Left renal cortex interstitium (tissue), 4 donors: Measurements from ENCODE around the gene AIFM3. TPM values are rescaled to one million over a fixed set of nuclear protein-coding genes. Genes with fewer than 3 reads are reported as not detected.
"Not testable (repeated sequence)": the region's sequence is repeated elsewhere in the genome, so short reads cannot be mapped to it uniquely, and the experiment has no call there.

Source experiments
- DNase-seq, 4 donors: peaks; one replicate each; pipeline ENCODE4 v3.0.0-alpha.2; 2013; ENCODE audit warnings: low read depth in 4 of 4, low spot score in 2 of 4, missing footprints in 1 of 4
- polyA plus RNA-seq, 4 donors: library from polyadenylated mRNA; unstranded; fragments of 120-200 nt; gene quantifications; one replicate each; pipeline ENCODE4 v1.2.1, GENCODE V29; 2013; ENCODE audit not compliant: insufficient read length in 4 of 4

Gene AIFM3, protein sequence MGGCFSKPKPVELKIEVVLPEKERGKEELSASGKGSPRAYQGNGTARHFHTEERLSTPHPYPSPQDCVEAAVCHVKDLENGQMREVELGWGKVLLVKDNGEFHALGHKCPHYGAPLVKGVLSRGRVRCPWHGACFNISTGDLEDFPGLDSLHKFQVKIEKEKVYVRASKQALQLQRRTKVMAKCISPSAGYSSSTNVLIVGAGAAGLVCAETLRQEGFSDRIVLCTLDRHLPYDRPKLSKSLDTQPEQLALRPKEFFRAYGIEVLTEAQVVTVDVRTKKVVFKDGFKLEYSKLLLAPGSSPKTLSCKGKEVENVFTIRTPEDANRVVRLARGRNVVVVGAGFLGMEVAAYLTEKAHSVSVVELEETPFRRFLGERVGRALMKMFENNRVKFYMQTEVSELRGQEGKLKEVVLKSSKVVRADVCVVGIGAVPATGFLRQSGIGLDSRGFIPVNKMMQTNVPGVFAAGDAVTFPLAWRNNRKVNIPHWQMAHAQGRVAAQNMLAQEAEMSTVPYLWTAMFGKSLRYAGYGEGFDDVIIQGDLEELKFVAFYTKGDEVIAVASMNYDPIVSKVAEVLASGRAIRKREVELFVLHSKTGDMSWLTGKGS
- 1 to 10 TPM in 1 of 4 donors, under 1 TPM in 3; 0.54 to 1.3 (median 0.85) TPM for polyA plus RNA-seq

DNA sequence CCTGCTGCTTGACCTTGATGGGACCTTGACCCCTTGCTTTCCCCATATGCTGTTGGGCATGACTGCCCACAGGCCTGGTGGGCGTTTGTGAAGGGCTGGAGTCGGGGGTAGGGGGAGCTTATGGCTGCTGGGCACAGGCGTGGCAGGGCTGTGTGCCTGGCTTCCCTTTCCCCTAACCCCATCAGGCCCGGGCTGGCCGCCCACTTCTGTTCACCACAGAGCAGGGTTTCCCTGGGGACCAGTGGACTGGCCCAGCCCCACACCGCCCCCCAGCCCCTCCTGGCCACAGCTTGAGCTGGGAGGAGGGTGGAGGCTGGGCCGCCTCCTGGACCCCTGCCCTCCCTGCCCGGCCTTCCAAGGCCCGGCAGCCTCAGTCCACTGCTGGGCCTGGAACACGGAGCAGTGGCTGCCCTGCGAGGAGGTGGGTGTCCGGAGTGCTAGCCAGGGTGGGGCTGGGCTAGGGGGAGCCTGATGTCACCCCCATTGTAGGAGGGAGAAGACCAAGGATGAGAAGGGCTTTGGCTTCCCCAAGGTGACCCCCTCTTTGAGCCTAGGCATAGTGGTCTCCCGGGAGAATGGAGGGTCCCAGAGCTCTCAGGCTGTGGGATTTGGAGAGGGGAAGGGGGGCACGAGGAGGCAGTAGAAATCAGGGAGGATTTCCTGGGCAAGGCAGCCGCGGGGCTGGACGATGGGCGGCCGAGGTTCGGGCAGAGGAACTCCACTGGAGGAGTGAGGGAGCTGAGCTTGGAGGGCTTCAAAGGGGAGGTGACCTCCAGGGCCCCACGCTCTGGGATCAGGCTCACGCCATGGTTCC, at the start of gene AIFM3:
Gene AIFM3, plus strand, starts transcription at position 373 of the 814 bp plus-strand sequence. CDS start 690 bp downstream, outside the sequence.
- DNase-seq: no peak

DNA sequence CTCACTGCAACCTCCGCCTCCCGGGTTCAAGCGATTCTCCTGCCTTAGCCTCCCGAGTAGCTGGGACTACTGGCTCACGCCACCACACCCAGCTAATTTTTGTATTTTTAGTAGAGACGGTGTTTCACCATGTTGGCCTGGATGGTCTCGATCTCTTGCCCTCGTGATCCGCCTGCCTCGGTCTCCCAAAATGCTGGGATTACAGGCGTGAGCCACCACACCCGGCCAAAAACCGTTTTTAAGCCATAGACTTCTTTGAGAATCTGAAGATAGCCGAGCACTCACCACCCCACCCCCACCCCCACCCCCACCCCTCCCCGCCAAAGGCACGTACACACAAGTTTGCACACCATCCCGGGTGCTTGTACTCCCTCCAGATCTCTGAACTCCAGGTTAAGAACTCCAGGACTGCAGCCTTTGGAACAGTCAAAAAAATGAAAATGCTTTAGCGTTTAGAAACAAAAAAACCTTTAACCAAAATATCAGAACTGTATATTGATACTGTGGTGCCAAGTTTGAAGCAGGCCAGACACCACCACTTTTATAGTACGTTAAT, 48.3 kb upstream of the AIFM3 start:
- DNase-seq: no peak

DNA sequence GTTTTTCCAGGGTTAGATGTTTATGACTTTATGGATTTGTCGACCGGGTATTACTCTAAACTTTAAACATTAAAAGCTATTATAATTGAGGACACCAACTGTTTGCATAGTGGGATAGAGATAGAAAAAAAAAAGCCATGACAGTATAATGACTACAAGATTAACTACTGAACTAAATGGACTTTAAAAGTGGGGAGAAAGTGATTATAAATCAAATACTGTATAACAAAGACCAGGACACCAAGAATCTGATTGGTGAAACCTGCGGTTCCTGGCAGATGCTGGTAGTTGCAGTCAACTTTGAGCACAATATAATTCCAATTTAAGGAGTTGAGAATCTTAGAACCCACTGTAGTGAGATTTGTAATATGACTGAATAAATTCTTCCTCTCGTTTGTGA, 47.3 kb upstream of the AIFM3 start:
- DNase-seq: no peak

DNA sequence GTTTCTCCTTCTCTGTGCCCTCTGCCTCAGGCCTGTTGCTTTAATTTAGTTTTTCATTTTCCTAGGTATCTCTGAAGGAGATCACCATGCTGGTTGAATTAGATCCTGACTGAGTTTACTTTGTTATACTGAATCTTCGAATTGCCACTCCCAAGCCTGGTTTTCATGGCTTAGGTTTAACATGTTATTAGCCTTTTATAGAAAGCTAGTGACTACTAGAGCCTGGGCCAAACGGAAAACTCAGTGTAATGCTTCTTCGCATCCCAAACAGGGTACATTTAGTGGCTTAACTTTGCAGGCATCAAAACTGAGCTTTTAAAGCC, 46.2 kb upstream of the AIFM3 start:
- DNase-seq: no peak

DNA sequence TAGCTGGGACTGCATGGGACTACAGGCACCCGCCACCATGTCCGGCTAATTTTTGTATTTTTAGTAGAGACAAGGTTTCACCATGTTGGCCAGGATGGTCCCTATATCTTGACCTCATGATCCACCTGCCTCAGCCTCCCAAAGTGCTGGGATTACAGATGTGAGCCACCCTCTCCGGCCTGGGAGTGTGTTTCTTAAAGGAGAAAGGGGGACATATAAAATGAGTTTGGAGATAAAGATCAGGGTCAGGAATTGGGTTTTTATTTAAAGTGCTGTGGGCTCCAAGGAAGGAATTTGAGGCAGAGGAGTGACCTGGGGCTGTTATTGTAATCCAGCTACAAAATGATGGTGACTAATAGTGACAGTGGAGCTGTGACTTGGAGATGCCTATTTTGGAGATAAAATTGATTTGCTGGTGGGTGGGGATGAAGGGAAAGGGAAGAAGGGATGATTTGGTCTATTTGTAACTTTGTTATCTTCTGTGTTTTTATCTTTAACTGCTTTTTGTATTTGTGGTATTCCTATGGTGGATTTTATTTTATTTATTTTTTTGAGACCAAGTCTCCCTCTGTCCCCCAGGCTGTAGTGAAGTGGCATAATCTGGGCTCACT, 44.8 kb upstream of the AIFM3 start:
- DNase-seq: no peak

DNA sequence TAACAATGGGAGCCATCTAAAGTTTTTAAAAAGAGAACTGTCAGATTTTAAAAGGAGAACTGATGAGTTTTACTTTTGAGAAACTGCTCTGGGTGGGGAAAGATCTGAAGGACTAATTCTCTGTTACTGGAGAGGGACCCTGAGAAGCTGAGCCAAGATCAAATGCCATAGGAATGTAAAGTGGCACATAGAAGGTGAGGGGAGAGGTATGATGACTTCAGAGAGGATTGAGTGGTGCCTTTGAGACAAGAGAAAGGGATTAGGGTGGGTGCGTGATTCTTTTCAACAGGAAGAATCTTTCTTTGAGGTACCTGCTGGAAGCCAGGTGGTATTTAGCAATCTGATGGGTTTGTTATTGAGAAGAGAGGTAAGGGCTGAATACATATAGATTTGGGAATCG, 40.8 kb upstream of the AIFM3 start:
- no peak for DNase-seq

DNA sequence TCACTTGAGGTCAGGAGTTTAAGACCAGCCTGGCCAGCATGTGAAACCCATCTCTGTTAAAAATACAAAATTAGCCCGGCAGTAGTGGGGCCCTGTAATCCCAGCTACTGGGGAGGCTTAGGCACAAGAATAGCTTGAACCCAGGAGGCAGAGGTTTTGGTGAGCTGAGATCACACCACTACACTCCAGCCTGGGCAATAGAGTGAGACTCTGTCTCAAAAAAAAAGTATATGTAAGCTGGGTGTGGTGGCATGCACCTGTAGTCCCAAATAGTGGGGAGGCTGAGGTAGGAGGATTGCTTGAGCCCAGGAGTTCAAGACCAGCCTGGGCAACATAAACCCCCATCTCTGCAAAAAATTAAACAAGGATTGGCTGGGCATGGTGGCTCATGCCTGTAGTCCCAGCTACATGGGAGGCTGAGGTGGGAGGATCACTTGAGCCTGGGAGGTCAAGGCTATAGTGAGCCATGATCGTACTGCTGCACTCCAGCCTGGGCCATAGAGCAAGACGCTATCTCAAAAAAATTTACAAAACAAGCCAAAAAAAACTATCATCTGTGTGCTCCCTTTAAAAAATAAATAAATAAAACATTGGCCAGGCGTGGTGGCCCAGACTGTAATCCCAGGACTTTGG, 39.0 kb upstream of the AIFM3 start:
- DNase-seq: no peak

DNA sequence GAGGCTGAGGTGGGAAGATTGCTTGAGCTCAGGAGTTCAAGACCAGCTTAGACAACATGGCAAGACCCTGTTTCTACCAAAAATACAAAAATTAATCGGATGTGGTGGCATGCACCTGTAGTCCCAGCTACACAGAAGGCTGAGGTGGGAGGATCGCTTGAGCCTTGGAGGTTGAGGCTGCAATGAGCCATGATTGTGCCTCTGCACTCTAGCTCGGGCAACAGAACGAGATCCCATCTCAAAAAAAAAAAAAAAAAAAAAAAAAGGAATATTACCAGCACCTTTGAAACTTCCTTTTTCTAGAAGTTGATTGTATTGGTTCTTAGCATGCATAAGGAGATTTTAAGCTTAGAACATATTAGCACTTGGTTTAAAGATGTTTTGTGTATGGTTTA, 38.5 kb upstream of the AIFM3 start:
- no peak for DNase-seq

DNA sequence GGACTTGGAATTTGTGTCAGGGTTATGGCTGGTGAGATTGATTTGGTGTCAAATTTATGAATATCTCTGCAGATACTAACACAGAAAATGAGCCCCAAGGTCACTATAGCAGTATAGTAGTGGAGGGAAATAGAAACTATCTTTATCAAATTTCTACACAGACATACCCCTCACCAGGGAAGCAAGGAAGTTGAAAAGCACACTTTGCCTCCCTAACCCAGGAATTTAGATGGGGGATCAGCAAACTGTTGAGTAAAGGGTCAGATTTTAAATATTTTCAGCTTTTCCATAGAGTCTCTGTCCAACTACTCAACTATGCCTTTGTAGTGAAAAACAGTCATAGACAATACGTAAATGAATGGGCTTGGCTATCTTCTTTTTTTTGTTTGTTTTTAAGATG, 37.1 kb upstream of the AIFM3 start:
- no peak for DNase-seq

DNA sequence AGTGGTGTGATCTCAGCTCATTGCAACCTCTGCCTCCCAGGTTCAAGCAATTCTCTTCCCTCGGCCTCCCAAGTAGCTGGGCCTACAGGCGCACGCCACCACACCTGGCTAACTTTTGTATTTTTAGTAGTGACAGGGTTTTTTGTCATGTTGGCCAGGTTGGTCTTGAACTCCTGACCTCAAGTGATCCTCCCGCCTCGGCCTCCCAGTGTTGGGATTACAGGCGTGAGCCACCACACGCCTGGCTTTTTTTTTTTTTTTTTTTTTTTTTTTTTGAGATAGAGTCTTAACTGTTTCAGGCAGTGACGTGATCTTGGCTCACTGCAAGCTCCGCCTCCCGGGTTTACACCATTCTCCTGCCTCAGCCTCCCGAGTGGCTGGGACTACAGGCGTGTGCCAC, 36.6 kb upstream of the AIFM3 start:
- not testable (repeated sequence) for DNase-seq

DNA sequence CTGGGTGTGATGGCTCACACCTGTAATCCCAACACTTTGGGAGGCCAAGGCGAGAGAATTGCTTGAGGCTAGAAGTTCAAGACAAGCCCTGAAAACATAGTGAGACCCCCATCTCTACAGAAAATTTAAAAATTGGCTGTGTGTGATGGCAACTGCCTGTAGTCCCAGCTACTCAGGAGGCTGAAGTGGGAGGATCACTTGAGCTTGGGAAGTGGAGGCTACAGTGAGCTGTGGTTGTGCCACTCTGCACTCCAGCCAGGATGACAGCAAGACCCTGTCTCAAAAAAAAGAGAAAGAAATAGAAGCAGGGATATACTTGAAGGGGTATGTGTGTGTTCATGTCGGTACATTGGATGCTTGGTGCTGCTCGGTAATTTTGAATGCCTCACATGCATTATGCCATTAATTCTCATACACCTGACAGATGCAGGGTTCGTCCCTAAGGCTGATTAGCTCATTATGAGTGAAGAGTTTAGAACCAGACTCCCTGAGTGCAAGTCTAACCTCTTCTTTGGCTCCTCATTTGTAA, 35.9 kb upstream of the AIFM3 start:
- DNase-seq: no peak

DNA sequence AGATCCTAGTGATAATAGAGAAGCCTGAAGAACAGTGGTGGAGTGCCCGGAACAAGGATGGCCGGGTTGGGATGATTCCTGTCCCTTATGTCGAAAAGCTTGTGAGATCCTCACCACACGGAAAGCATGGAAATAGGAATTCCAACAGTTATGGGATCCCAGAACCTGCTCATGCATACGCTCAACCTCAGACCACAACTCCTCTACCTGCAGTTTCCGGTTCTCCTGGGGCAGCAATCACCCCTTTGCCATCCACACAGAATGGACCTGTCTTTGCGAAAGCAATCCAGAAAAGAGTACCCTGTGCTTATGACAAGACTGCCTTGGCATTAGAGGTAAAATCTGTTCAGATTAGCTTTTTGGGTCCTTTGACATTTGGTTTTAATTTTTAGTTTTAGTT, 33.1 kb upstream of the AIFM3 start:
- no peak for DNase-seq

DNA sequence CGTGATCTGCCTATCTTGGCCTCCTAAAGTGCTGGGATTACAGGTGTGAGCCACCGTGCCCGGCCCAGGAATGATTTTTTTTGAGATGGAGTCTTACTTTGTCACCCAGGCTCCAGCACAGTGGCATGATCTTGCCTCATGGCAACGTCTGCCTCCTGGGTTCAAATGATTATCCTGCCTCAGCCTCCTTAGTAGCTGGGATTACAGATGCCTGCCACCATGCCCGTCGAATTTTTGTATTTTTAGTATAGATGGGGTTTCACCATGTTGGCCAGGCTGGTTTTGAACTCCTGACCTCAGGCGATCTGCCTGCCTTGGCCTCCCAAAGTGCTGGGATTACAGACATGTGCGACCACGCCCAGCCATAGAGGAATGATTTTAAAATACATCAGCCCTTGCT, 32.0 kb upstream of the AIFM3 start:
- DNase-seq: not testable (repeated sequence)

DNA sequence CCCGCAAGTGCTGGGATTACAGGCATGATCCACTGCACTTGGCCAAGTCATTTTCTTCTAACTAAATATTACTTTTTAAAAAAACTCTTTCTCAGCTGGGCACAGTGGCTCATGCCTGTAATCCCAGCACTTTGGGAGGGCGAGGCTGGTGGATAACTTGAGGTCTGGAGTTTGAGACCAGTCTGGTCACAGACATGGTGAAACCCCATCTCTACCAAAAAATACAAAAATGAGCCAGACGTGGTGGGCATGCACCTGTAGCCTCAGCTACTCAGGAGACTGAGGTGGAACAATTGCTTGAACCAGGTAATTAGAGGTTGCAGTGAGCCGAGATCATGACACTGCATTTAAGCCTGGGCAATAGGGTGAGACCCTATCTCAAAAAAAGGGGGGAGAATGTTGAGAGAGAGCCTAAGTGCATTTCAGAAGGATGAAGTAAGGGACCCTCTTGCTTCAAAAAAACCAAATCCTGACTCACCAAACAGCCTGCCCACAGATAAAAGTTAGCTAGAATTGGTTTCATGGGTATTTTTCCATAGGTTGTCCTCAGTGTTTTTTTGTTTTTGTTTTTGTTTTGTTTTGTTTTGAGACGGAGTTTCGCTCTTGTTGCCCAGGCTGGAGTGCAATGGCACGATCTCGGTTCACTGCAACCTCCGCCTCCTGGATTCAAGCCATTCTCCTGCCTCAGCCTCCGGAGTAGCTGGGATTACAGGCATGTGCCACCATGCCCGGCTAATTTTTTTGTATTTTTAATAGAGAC, 31.1 kb upstream of the AIFM3 start:
- not testable (repeated sequence) for DNase-seq

DNA sequence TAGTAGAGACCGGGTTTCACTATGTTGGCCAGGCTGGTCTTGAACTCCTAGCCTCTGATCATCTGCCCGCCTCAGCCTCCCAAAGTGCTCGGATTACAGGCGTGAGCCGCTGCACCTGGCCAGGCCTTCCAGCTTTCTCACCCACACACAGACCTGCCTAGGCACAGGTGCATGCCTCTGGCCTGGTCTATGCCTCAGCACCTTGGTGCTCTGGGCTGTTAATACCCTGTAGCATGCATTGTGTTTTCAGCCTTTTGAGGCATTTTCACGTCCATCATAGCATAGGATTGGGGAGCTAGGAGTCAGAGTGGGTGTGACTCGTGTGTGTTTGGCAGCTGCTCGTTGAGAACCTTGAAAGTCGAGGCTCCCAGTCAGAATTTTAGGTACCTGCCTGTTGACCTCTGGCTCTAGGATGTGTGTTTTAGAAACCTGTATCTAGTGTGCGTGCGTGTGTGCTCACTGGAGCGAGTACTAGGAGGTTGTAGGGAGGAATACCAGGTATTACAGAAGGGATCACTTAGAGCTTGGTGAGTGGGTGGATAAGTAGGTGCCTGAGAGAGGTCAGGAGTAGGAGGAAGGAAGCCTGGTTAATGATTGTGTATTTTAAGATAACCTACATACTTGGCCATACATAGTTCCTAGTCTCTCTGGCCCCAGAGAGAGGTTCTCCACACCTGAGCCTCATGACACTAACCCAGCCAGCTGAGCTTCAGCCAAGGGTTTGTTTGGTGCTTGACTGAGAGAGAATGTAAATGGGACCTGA, 29.8 kb upstream of the AIFM3 start:
- DNase-seq: no peak

DNA sequence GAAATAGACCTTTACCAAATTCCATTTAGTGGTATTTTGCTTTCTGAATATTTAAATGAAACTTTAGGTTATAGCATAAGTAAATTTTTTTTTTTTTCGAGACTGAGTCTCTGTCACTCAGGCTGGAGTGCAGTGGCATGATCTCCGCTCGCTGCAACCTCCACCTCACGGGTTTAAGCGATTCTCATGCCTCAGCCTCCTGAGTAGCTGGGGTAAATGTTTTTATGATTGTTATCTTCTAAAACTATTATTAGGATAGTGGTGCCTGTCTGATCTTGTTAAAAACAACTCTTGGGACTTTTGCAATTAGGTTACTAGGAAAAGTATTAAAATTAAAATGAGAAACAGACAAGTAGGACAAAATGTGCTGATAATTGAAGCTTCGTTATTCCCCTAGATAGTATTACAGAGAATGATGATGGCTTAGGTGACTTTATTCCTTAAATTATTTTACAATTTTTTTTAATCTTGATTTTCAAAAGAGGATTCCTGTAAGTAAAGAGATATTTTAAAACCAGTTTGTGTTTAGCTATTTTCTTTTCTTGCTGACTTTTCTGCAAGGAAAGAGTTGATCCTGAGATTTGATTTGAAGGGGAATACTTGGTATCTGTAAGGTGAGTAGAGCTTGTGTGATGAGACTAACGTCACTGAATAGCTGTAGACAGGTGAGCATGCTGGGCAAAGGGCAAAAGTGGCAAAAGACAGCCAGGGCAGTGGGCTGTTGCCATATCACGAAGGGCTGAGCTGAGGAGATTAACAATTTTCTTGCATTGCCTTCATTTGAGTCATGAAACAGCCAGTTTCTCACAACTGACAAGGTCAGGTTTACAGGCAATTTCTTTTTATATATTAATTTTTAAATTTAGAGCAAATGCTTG, 29.0 kb upstream of the AIFM3 start:
- DNase-seq: no peak

DNA sequence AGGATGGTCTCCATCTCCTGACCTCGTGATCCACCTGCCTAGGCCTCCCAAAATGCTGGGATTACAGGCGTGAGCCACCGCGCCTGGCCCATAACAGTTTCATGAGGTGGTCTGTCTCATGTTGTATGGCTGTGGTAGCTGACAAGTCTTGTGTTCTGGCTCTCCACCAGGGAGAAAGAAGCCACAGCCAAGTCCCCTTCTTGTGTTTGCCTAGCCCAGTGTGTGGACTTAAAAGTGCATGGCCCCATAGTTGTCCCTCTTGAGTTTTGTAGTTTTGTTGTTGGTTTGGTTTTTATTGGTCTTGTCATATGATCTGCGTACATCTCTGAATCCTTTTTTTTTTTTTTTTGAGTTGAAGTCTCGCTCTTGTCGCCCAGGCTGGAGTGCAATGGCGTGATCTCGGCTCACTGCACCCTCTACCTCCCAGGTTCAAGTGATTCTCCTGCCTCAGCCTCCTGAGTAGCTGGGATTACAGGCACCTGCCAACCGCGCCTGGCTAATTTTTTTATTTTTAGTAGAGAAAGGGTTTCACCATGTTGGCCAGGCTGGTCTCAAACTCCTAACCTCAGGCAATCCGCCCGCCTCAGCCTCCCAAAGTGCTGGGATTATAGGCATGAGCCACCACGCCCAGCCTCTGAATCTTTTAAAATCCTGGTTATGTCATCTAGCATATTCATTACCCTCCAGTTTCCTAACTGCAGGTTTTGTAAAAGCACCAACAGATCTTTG, 27.4 kb upstream of the AIFM3 start:
- not testable (repeated sequence) for DNase-seq
